ENCODE data around the gene RAVER2. TPM values are rescaled to one million over a fixed set of nuclear protein-coding genes. Genes with fewer than 3 reads are reported as not detected.

Gene RAVER2
- total and polyA plus RNA-seq, 2 experiments from 2014 or later, result 14.1 to 28.6 TPM

GRCh38 chr1:64851664-64852063 is 106.8 kb downstream of the RAVER2 start:
- Histone ChIP-seq H3K27me3 (no peaks in the 10 kb centered on the region), H3K4me1 (ENCODE audit: insufficient read depth) (no peaks in the 10 kb centered on the region), H3K79me2 (no peaks in the 10 kb centered on the region), H4K20me1 (ENCODE audit: insufficient read depth, poor library complexity, severe bottlenecking) (no peaks in the 10 kb centered on the region), H3K9me2 (replicated peaks; ENCODE audit: insufficient read depth) (no peaks in the 10 kb centered on the region), H2AFZ (no peak overlapping the region), H3K9me3 (ENCODE audit: low read depth) (no peaks in the 10 kb centered on the region), H3K36me3 (replicated peaks; ENCODE audit: insufficient read depth, low read depth) (no peaks in the 10 kb centered on the region), H3K4me3 (no peak overlapping the region), H3K27ac (no peak overlapping the region), H3K4me2 (no peak overlapping the region)
- TF ChIP-seq EZH2phosphoT487 (IDR thresholded peaks at IDR 0.05; ENCODE audit: low read depth, severe bottlenecking, unreplicated experiment) (no peak), EZH2 (IDR thresholded peaks at IDR 0.05; ENCODE audit: borderline replicate concordance) (no peak), CTCF (IDR thresholded peaks at IDR 0.05; ENCODE audit: poor library complexity) (no peak)
- DNase-seq (ENCODE audit: low spot score), result no peak
- 91% methylated on average over 7 of the region's 7 CpGs for WGBS (ENCODE audit: low lambda C conversion rate, missing lambda C conversion rate)

GRCh38 chr1:64854674-64855073 is 109.8 kb downstream of the RAVER2 start:
- H3K36me3 ChIP-seq (replicated peaks; ENCODE audit: insufficient read depth, low read depth), result no peaks in the 10 kb centered on the region
- WGBS (ENCODE audit: low lambda C conversion rate, missing lambda C conversion rate), result 94% methylated on average over 5 of the region's 5 CpGs
- no peak for DNase-seq (ENCODE audit: low spot score)

GRCh38 chr1:64855557-64855956 is 110.7 kb downstream of the RAVER2 start:
- DNase-seq (ENCODE audit: low spot score), result no peak
- Histone ChIP-seq H3K9me2 (replicated peaks; ENCODE audit: insufficient read depth) (no peaks in the 10 kb centered on the region), H3K4me2 (no peak overlapping the region), H3K27me3 (no peaks in the 10 kb centered on the region), H4K20me1 (ENCODE audit: insufficient read depth, poor library complexity, severe bottlenecking) (no peaks in the 10 kb centered on the region), H2AFZ (no peak overlapping the region), H3K36me3 (replicated peaks; ENCODE audit: insufficient read depth, low read depth) (no peaks in the 10 kb centered on the region), H3K4me1 (ENCODE audit: insufficient read depth) (no peaks in the 10 kb centered on the region), H3K79me2 (no peaks in the 10 kb centered on the region), H3K4me3 (no peak overlapping the region), H3K9me3 (ENCODE audit: low read depth) (no peaks in the 10 kb centered on the region), H3K27ac (no peak overlapping the region)
- no peak for TF ChIP-seq EZH2 (IDR thresholded peaks at IDR 0.05; ENCODE audit: borderline replicate concordance)
- no peak for TF ChIP-seq CTCF (IDR thresholded peaks at IDR 0.05; ENCODE audit: poor library complexity)
- no peak for TF ChIP-seq EZH2phosphoT487 (IDR thresholded peaks at IDR 0.05; ENCODE audit: low read depth, severe bottlenecking, unreplicated experiment)
- 97% methylated on average over 8 of the region's 8 CpGs for WGBS (ENCODE audit: low lambda C conversion rate, missing lambda C conversion rate)

More at GRCh38 chr1:64854674-64855073, 109.8 kb downstream of the RAVER2 start:
- Histone ChIP-seq H3K4me2 (no peak overlapping the region), H3K79me2 (no peaks in the 10 kb centered on the region), H3K27me3 (no peaks in the 10 kb centered on the region), H3K9me2 (replicated peaks; ENCODE audit: insufficient read depth) (no peaks in the 10 kb centered on the region), H3K4me1 (ENCODE audit: insufficient read depth) (no peaks in the 10 kb centered on the region), H4K20me1 (ENCODE audit: insufficient read depth, poor library complexity, severe bottlenecking) (no peaks in the 10 kb centered on the region), H3K4me3 (no peak overlapping the region), H2AFZ (no peak overlapping the region), H3K9me3 (ENCODE audit: low read depth) (no peaks in the 10 kb centered on the region), H3K27ac (no peak overlapping the region)
- TF ChIP-seq EZH2 (IDR thresholded peaks at IDR 0.05; ENCODE audit: borderline replicate concordance), result no peak

- no peaks in the 10 kb centered on the region for H3K79me2 ChIP-seq
- H3K4me3 ChIP-seq, result no peak overlapping the region
- H3K9me2 ChIP-seq (replicated peaks; ENCODE audit: insufficient read depth), result no peaks in the 10 kb centered on the region
- H3K4me2 ChIP-seq, result no peak overlapping the region
- H3K27ac ChIP-seq, result no peak overlapping the region
- H2AFZ ChIP-seq, result no peak overlapping the region
- 76% methylated on average over 10 of the region's 10 CpGs for WGBS (ENCODE audit: low lambda C conversion rate, missing lambda C conversion rate)
- no peaks in the 10 kb centered on the region for H3K4me1 ChIP-seq (ENCODE audit: insufficient read depth)
- H3K36me3 ChIP-seq (replicated peaks; ENCODE audit: insufficient read depth, low read depth), result no peaks in the 10 kb centered on the region
- no peaks in the 10 kb centered on the region for H3K9me3 ChIP-seq (ENCODE audit: low read depth)
- TF ChIP-seq CTCF (IDR thresholded peaks at IDR 0.05; ENCODE audit: poor library complexity), result no peak
- TF ChIP-seq EZH2phosphoT487 (IDR thresholded peaks at IDR 0.05; ENCODE audit: low read depth, severe bottlenecking, unreplicated experiment), result no peak
- no peak for TF ChIP-seq EZH2 (IDR thresholded peaks at IDR 0.05; ENCODE audit: borderline replicate concordance)
- H4K20me1 ChIP-seq (ENCODE audit: insufficient read depth, poor library complexity, severe bottlenecking), result no peaks in the 10 kb centered on the region
- H3K27me3 ChIP-seq, result no peaks in the 10 kb centered on the region
- no peak for DNase-seq (ENCODE audit: low spot score)
These were observed 111.7 kb downstream of the RAVER2 start for GRCh38 chr1:64856553-64856952.
